Measurements from ENCODE around the gene IPO4.
A peak's percentile ranks its signal among the peaks of the same experiment; 100 is the strongest.

IPO4 gene

DNA sequence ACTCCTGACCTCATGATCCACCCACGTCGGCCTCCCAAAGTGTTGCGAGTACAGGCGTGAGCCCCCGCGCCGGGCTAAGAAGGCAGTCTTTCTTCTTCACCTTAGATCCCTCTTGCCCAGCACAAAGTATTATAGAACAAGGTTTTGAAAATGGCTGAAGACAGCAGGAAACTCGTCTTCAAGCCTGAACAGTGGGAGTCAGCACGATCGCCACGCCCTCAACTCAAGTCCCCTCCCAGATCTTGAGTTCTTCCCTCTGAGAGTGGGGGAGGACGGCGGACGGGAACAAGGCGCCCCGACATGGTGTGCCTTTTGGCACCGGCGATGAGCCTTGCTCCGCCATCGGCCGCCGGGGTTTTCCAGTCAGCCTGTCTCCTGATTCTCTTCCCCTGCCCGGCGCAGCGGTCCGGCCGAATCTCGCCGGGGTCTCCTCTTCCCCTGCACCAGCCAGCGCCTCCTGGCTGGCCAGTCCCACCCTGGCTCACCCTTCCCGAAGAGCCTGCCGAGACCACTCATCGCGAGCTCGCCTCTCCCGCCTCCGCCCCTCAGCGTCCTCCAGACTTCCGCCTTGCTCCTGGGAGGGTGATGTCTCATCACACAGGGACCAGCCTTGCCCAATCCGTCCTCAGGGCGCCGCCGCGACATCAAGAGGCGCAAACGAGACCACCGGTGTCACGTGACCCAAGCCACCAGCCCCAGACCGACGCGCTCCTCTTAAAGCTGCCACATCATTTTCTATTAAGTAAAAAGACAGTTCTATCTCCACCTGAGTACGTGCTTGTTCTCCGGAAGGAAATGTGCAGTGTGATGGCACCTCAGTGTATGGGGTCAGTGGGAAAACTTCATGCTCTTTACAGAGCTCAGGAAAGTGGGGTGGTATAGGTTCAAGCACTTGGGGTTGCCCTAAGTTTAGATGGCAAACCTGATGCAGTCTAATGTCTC lies 24.6 kb upstream of the IPO4 start, which contains the start of gene CHMP4A:
Gene CHMP4A, minus strand, starts transcription at position 565 of the 942 bp plus-strand sequence. Its CDS starts 49 bp downstream, at position 516.
- peak within 1 kb of the TSS; percentile 82 for H3K18ac ChIP-seq (ENCODE audit: low read length)
- no peak within 1 kb of the TSS for H2BK15ac ChIP-seq (replicated peaks; ENCODE audit: low read depth)
- peak within 1 kb of the TSS; percentile 77 for H4K8ac ChIP-seq (ENCODE audit: low read depth, low read length)
- H3K79me2 ChIP-seq (ENCODE audit: control insufficient read depth, insufficient read depth, low read length), result no peaks in the 10 kb centered on the region
- H3K79me1 ChIP-seq (ENCODE audit: low read length), result no peaks in the 10 kb centered on the region
- H3K4me2 ChIP-seq (ENCODE audit: low read length), result peak within 1 kb of the TSS; percentile 86
- peak within 1 kb of the TSS; percentile 57 for H3K4me3 ChIP-seq (ENCODE audit: low read length)
- H3K36me3 ChIP-seq (ENCODE audit: control insufficient read depth, insufficient read depth, low read length), result peaks cover 4% of the 10 kb centered on the region
- H3K27me3 ChIP-seq (ENCODE audit: insufficient read depth, low read length, poor library complexity), result no peaks in the 10 kb centered on the region
- peak within 1 kb of the TSS; percentile 78 for H4K5ac ChIP-seq (ENCODE audit: low read length)
- no peak within 1 kb of the TSS for H3K23ac ChIP-seq (ENCODE audit: low read length)
- H2BK5ac ChIP-seq (ENCODE audit: low read length), result peak within 1 kb of the TSS; percentile 26
- WGBS (ENCODE audit: extremely low coverage, insufficient coverage, low lambda C conversion rate), result no CpG with 5 or more reads among the region's 53 CpGs
- no peak within 1 kb of the TSS for H2BK120ac ChIP-seq (ENCODE audit: low read depth, low read length)
- H2AK5ac ChIP-seq (ENCODE audit: low read length), result peak within 1 kb of the TSS; percentile 14
- peak within 1 kb of the TSS; percentile 85 for H3K4ac ChIP-seq (ENCODE audit: low read depth, low read length)
- peak within 1 kb of the TSS; percentile 98 for H3K27ac ChIP-seq (ENCODE audit: low read depth, low read length)
- H3K4me1 ChIP-seq (ENCODE audit: control insufficient read depth, low read depth, low read length), result peaks cover 4% of the 10 kb centered on the region
- H3K56ac ChIP-seq (ENCODE audit: low read length), result peak within 1 kb of the TSS; percentile 84
- peak within 1 kb of the TSS; percentile 88 for H3K9ac ChIP-seq (ENCODE audit: low read length)
- DNase-seq, result peak; percentile 100

DNA sequence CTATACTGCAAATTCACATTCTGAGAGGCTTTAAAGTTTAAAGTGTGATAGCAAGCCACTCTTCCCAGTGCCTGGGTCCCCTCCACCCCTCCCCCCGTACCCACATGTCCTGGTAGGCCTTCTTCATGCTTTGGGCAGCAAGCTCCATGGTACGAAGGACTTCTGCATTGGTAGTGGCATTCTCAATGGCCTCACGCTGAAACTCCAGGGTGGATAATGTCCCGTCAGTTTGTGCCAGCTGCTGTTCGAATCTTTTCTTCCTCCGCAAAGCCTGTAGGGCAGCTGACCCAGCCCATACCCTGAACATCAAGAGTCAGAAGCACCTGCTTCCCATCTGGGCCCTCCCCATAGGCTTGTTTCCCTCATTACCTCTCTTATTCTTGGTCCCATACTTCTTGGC lies 22.7 kb upstream of the IPO4 start:
- Histone ChIP-seq H3K4ac (ENCODE audit: low read depth, low read length) (no peak overlapping the region), H3K56ac (ENCODE audit: low read length) (no peak overlapping the region), H3K4me3 (ENCODE audit: low read length) (no peak overlapping the region), H3K4me2 (ENCODE audit: low read length) (no peak overlapping the region), H3K79me2 (ENCODE audit: control insufficient read depth, insufficient read depth, low read length) (no peaks in the 10 kb centered on the region), H2BK120ac (ENCODE audit: low read depth, low read length) (no peak overlapping the region), H3K36me3 (ENCODE audit: control insufficient read depth, insufficient read depth, low read length) (peaks cover 7% of the 10 kb centered on the region), H3K23ac (ENCODE audit: low read length) (no peak overlapping the region), H3K4me1 (ENCODE audit: control insufficient read depth, low read depth, low read length) (peaks cover 4% of the 10 kb centered on the region), H3K9ac (ENCODE audit: low read length) (no peak overlapping the region), H3K27ac (ENCODE audit: low read depth, low read length) (no peak overlapping the region), H2BK5ac (ENCODE audit: low read length) (no peak overlapping the region), H2AK5ac (ENCODE audit: low read length) (no peak overlapping the region), H4K8ac (ENCODE audit: low read depth, low read length) (no peak overlapping the region), H3K27me3 (ENCODE audit: insufficient read depth, low read length, poor library complexity) (no peaks in the 10 kb centered on the region), H2BK15ac (replicated peaks; ENCODE audit: low read depth) (no peak overlapping the region), H4K5ac (ENCODE audit: low read length) (no peak overlapping the region), H3K79me1 (ENCODE audit: low read length) (no peaks in the 10 kb centered on the region), H3K18ac (ENCODE audit: low read length) (no peak overlapping the region)
- no CpG with 5 or more reads among the region's 6 CpGs for WGBS (ENCODE audit: extremely low coverage, insufficient coverage, low lambda C conversion rate)
- DNase-seq, result no peak

DNA sequence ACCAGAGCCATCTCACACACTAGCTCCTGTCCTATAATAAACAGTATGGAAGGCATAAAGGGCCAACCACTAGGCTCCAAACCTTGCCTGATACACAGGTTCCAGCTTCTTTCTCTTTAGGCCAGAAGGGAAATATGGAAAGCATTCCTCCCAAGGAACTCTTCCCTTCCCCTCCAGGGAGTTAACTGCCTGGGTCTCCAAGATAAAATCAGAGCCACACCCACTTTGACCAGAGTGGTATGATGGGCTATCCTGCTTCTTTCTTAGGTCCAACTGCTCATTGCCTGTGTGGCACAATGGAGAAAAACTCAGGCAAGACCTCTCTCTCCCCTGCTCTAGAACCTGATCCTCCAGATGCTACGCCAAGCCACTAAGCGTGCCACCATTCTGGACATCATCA lies 19.0 kb upstream of the IPO4 start:
- Histone ChIP-seq H3K27me3 (ENCODE audit: insufficient read depth, low read length, poor library complexity) (no peaks in the 10 kb centered on the region), H3K4me2 (ENCODE audit: low read length) (no peak overlapping the region), H4K5ac (ENCODE audit: low read length) (no peak overlapping the region), H3K4me3 (ENCODE audit: low read length) (no peak overlapping the region), H3K79me1 (ENCODE audit: low read length) (no peaks in the 10 kb centered on the region), H3K23ac (ENCODE audit: low read length) (no peak overlapping the region), H2BK120ac (ENCODE audit: low read depth, low read length) (no peak overlapping the region), H3K36me3 (ENCODE audit: control insufficient read depth, insufficient read depth, low read length) (peaks cover 11% of the 10 kb centered on the region), H3K56ac (ENCODE audit: low read length) (no peak overlapping the region), H3K27ac (ENCODE audit: low read depth, low read length) (no peak overlapping the region), H3K9ac (ENCODE audit: low read length) (no peak overlapping the region), H3K4me1 (ENCODE audit: control insufficient read depth, low read depth, low read length) (no peaks in the 10 kb centered on the region), H2BK5ac (ENCODE audit: low read length) (no peak overlapping the region), H3K79me2 (ENCODE audit: control insufficient read depth, insufficient read depth, low read length) (no peaks in the 10 kb centered on the region), H4K8ac (ENCODE audit: low read depth, low read length) (no peak overlapping the region), H2BK15ac (replicated peaks; ENCODE audit: low read depth) (no peak overlapping the region), H3K18ac (ENCODE audit: low read length) (no peak overlapping the region), H2AK5ac (ENCODE audit: low read length) (no peak overlapping the region), H3K4ac (ENCODE audit: low read depth, low read length) (no peak overlapping the region)
- WGBS (ENCODE audit: extremely low coverage, insufficient coverage, low lambda C conversion rate), result no CpG with 5 or more reads among the region's 2 CpGs
- DNase-seq, result no peak

DNA sequence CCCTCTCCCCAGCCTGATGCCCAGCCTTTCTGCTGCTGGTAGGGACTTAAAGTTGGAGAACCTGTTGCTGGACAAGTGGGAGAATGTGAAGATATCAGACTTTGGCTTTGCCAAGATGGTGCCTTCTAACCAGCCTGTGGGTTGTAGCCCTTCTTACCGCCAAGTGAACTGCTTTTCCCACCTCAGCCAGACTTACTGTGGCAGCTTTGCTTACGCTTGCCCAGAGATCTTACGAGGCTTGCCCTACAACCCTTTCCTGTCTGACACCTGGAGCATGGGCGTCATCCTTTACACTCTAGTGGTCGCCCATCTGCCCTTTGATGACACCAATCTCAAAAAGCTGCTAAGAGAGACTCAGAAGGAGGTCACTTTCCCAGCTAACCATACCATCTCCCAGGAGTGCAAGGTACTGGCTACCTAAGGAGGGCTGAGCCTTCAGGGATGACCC lies 18.5 kb upstream of the IPO4 start:
- Histone ChIP-seq H3K79me2 (ENCODE audit: control insufficient read depth, insufficient read depth, low read length) (no peaks in the 10 kb centered on the region), H3K4me3 (ENCODE audit: low read length) (no peak overlapping the region), H3K4ac (ENCODE audit: low read depth, low read length) (no peak overlapping the region), H3K18ac (ENCODE audit: low read length) (no peak overlapping the region), H2AK5ac (ENCODE audit: low read length) (no peak overlapping the region), H3K56ac (ENCODE audit: low read length) (no peak overlapping the region), H3K4me1 (ENCODE audit: control insufficient read depth, low read depth, low read length) (no peaks in the 10 kb centered on the region), H3K23ac (ENCODE audit: low read length) (no peak overlapping the region), H3K27ac (ENCODE audit: low read depth, low read length) (no peak overlapping the region), H4K8ac (ENCODE audit: low read depth, low read length) (no peak overlapping the region), H3K36me3 (ENCODE audit: control insufficient read depth, insufficient read depth, low read length) (peaks cover 11% of the 10 kb centered on the region), H2BK120ac (ENCODE audit: low read depth, low read length) (no peak overlapping the region), H4K5ac (ENCODE audit: low read length) (no peak overlapping the region), H2BK15ac (replicated peaks; ENCODE audit: low read depth) (no peak overlapping the region), H2BK5ac (ENCODE audit: low read length) (no peak overlapping the region), H3K4me2 (ENCODE audit: low read length) (no peak overlapping the region), H3K27me3 (ENCODE audit: insufficient read depth, low read length, poor library complexity) (no peaks in the 10 kb centered on the region), H3K9ac (ENCODE audit: low read length) (no peak overlapping the region), H3K79me1 (ENCODE audit: low read length) (no peaks in the 10 kb centered on the region)
- no peak for DNase-seq
- WGBS (ENCODE audit: extremely low coverage, insufficient coverage, low lambda C conversion rate), result no CpG with 5 or more reads among the region's 5 CpGs

DNA sequence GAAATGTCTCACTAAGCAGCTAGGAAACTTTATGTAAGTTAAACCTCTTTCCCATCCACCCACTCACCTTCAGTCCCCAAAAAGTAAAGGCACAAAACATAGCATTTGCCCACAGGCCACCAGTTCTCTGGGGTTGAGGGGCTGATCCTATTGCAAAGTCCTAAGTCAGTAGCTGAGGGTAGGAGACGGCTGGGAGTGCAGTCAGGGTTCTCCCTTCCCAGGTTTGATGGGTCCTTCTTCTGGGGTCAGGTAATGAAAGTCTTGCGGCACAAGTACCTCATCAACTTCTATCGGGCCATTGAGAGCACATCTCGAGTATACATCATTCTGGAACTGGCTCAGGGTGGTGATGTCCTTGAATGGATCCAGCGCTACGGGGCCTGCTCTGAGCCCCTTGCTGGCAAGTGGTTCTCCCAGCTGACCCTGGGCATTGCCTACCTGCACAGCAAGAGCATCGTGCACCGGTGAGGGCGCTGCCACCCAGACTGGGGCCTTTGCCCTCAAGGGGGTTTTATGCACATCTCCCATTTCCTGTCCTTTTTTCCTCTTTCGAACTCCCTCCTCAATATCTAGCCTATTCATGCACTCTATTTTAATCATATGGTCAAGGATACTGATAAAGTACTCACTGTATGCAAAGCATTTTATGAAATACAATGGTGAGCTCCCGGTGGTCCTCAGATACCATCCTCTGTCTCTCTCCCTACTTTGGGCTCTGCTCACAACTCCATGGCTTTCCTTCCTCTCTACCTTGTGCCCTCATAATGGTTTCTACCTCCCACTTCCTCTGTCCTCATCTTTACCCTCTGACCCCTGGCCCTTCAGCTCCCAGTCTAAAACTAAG lies 17.9 kb upstream of the IPO4 start:
- no peak overlapping the region for H3K56ac ChIP-seq (ENCODE audit: low read length)
- H3K4ac ChIP-seq (ENCODE audit: low read depth, low read length), result no peak overlapping the region
- peaks cover 11% of the 10 kb centered on the region for H3K36me3 ChIP-seq (ENCODE audit: control insufficient read depth, insufficient read depth, low read length)
- no peak overlapping the region for H3K4me3 ChIP-seq (ENCODE audit: low read length)
- no peak overlapping the region for H2BK120ac ChIP-seq (ENCODE audit: low read depth, low read length)
- H3K23ac ChIP-seq (ENCODE audit: low read length), result no peak overlapping the region
- no peak overlapping the region for H3K18ac ChIP-seq (ENCODE audit: low read length)
- no peak overlapping the region for H3K4me2 ChIP-seq (ENCODE audit: low read length)
- H2AK5ac ChIP-seq (ENCODE audit: low read length), result no peak overlapping the region
- H4K8ac ChIP-seq (ENCODE audit: low read depth, low read length), result no peak overlapping the region
- H3K79me1 ChIP-seq (ENCODE audit: low read length), result no peaks in the 10 kb centered on the region
- no peak overlapping the region for H2BK5ac ChIP-seq (ENCODE audit: low read length)
- no peak overlapping the region for H4K5ac ChIP-seq (ENCODE audit: low read length)
- DNase-seq, result no peak
- H2BK15ac ChIP-seq (replicated peaks; ENCODE audit: low read depth), result no peak overlapping the region
- no peaks in the 10 kb centered on the region for H3K27me3 ChIP-seq (ENCODE audit: insufficient read depth, low read length, poor library complexity)
- H3K79me2 ChIP-seq (ENCODE audit: control insufficient read depth, insufficient read depth, low read length), result no peaks in the 10 kb centered on the region
- H3K9ac ChIP-seq (ENCODE audit: low read length), result no peak overlapping the region
- no peak overlapping the region for H3K27ac ChIP-seq (ENCODE audit: low read depth, low read length)
- H3K4me1 ChIP-seq (ENCODE audit: control insufficient read depth, low read depth, low read length), result no peaks in the 10 kb centered on the region
- no CpG with 5 or more reads among the region's 11 CpGs for WGBS (ENCODE audit: extremely low coverage, insufficient coverage, low lambda C conversion rate)
